Astrocyte of the spinal cord (primary cell): ENCODE data around the gene MT3.

Source experiments
- DNase-seq: peaks from one replicate; pipeline ENCODE4 v3.0.0; 2011; ENCODE audit warnings: low read depth, low spot score
- H3K4me3 ChIP-seq: 2 replicates; pipeline ENCODE4 v1.5.1; 2011; ENCODE audit warnings: low read depth, mild to moderate bottlenecking, low read length, moderate library complexity
- CTCF ChIP-seq: IDR thresholded peaks from 2 replicates; pipeline ENCODE4 v1.5.1; 2012; ENCODE audit warnings: low read depth, mild to moderate bottlenecking, low read length, inconsistent platforms
- in situ Hi-C: cut with HindIII; loops from 2 replicates; pipeline ENCODE4 v1.10.0; 2017; ENCODE audit warnings: low sequenced_read_pairs

Gene MT3

GRCh38 chr16:56623637-56624036 is 34.3 kb downstream of the MT3 start:
- in situ Hi-C loops: no loop called here
- DNase-seq: no peak
- TF ChIP-seq CTCF: no peak
- H3K4me3 ChIP-seq: no peak overlapping the region

- no peak for TF ChIP-seq CTCF
- in situ Hi-C loops: no loop called here
- peak; percentile 80 for DNase-seq
- H3K4me3 ChIP-seq: peak within 1 kb of the TSS; percentile 59
Observed at GRCh38 chr16:56625140-56625942, 36.0 kb downstream of the MT3 start, which contains the start of gene MT1E. TSS of gene MT1E (plus strand) at chr16:56625781. CDS start at chr16:56625852, 71 bp downstream.

- H3K4me3 ChIP-seq: peak overlapping the region; percentile 59
- in situ Hi-C loops: no loop called here
- peak; percentile 86 for DNase-seq
Observed at GRCh38 chr16:56625943-56626654, 36.8 kb downstream of the MT3 start.

DNA sequence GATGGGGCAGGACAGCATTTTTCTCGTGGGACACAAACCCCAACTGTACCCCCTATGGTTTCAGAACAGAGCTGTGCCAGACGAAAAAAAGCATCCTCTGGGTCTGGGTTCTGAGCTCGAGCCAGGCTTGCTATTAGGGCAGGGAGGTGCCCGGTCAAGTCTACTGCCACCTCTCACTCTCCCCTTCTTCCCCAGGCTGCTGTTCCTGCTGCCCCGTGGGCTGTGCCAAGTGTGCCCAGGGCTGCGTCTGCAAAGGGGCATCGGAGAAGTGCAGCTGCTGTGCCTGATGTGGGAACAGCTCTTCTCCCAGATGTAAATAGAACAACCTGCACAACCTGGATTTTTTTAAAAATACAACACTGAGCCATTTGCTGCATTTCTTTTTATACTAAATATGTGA is 37.4 kb downstream of the MT3 start:
- TF ChIP-seq CTCF: no peak
- DNase-seq: no peak
- peak overlapping the region; percentile 59 for H3K4me3 ChIP-seq
- in situ Hi-C loops: no loop called here

More at GRCh38 chr16:56625943-56626654, 36.8 kb downstream of the MT3 start:
- no peak for TF ChIP-seq CTCF

- in situ Hi-C loops: no loop called here
- DNase-seq: no peak
- no peak for TF ChIP-seq CTCF
- no peak overlapping the region for H3K4me3 ChIP-seq
Observed at GRCh38 chr16:56628486-56629350, 39.4 kb downstream of the MT3 start.

DNA sequence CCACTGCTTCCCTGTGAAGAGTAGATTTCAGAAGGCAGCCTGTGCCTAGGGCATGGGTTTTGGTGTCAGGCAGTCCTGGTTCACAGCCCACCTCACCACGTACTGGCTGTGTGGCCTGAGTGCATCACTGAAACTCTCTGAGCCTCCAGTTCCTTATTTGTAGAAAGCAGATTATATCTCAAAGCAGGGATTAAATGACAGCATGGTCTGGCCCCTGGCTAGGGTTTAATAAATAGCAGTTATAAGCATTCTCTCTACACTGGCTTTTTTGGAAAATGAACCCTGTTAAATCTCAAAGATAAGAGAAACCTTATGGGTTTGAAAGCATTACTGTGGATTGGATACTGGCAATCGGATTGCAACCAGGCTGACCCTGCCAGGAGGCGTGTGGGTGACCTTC is 40.2 kb downstream of the MT3 start:
- no peak overlapping the region for H3K4me3 ChIP-seq
- DNase-seq: no peak
- in situ Hi-C loops: no loop called here
- no peak for TF ChIP-seq CTCF
